H1 (cell line): Measurements from ENCODE around the gene OR1M1. TPM values are rescaled to one million over a fixed set of nuclear protein-coding genes. Genes with fewer than 3 reads are reported as not detected.

Experiments
- BRCA1 ChIP-seq: IDR thresholded peaks from 2 replicates; pipeline ENCODE4 v1.6.1; 2012; ENCODE audit warnings: low read depth, low read length, improper control_type of control experiment
- CBX8 ChIP-seq: fragments of 300-800, 300-1000 bp; sonication (generic); IDR thresholded peaks from 2 replicates; pipeline ENCODE4 v1.7.1; 2016; ENCODE audit warnings: low read depth, low read length, borderline replicate concordance
- CEBPB ChIP-seq: IDR thresholded peaks from 2 replicates; pipeline ENCODE4 v1.6.1; 2012; ENCODE audit warnings: low read depth, low read length
- CREB1 ChIP-seq: IDR thresholded peaks from 2 replicates; pipeline ENCODE4 v1.6.1; 2012; ENCODE audit warnings: inconsistent platforms
- EP300 ChIP-seq, 2 experiments: IDR thresholded peaks; 1 replicate in 1 of 2; 2 replicates in 1 of 2; pipeline ENCODE4 v1.6.1; 2011 to 2012; ENCODE audit warnings: low read depth in 2 of 2, low read length in 2 of 2, mild to moderate bottlenecking in 2 of 2, borderline replicate concordance in 1 of 2, inconsistent platforms in 1 of 2, moderate library complexity in 1 of 2
- RAD21 ChIP-seq, 2 experiments: IDR thresholded peaks in 1 of 2; conservative IDR thresholded peaks in 1 of 2; 2 replicates each; pipeline ENCODE4 v1.6.1; 2011; ENCODE audit warnings: low read depth in 2 of 2, low read length in 2 of 2, improper control_type of control experiment in 1 of 2, inconsistent platforms in 1 of 2, mild to moderate bottlenecking in 1 of 2, moderate library complexity in 1 of 2
- RBBP5 ChIP-seq: IDR thresholded peaks from 2 replicates; pipeline ENCODE4 v1.7.1; 2012; ENCODE audit warnings: low read depth, mild to moderate bottlenecking, inconsistent platforms, low read length, moderate library complexity, borderline replicate concordance
- SAP30 ChIP-seq: fragments of 300-600 bp; sonication (generic); IDR thresholded peaks from 2 replicates; pipeline ENCODE4 v1.7.1; 2012; ENCODE audit warnings: low read length, moderate library complexity, mild to moderate bottlenecking, inconsistent platforms; ENCODE audit not compliant: insufficient read depth, insufficient replicate concordance
- polyA plus RNA-seq, 7 experiments: library from polyadenylated mRNA; depleted of rRNA in 3 of 7; stranded (reverse) in 5 of 7; unstranded in 2 of 7; fragments of >200 nt in 5 of 7; fragments of 200-250 nt in 2 of 7; gene quantifications; 1 replicate in 5 of 7; 2 replicates in 1 of 7; 4 replicates in 1 of 7; pipeline versions ENCODE4 v1.2.1 to v1.2.3, GENCODE V29; 2011 to 2013; ENCODE audit warnings: missing spikeins in 2 of 7, mixed read lengths in 2 of 7
- total RNA-seq: library from RNA; stranded (reverse); fragmentation: NEBNext Ultra II Directional; extraction: Animal tissue kit (Norgen Biotek cat#: 25700); gene quantifications from 2 replicates; pipeline ENCODE4 v1.2.1, GENCODE V29; 2021
- TF ChIP-seq, protein P1 (sequence below): fragments of 300-600 bp; sonication (generic); IDR thresholded peaks from 2 replicates; pipeline ENCODE4 v1.7.1; 2012; ENCODE audit warnings: low read length, moderate library complexity, mild to moderate bottlenecking, inconsistent platforms; ENCODE audit not compliant: insufficient replicate concordance

OR1M1 gene
- total and polyA plus RNA-seq, 2 of the 8 experiments (the other 6 are each of a cell fraction or from before 2014, with no cell fraction given) = 0.12 TPM; not detected in 1

DNA sequence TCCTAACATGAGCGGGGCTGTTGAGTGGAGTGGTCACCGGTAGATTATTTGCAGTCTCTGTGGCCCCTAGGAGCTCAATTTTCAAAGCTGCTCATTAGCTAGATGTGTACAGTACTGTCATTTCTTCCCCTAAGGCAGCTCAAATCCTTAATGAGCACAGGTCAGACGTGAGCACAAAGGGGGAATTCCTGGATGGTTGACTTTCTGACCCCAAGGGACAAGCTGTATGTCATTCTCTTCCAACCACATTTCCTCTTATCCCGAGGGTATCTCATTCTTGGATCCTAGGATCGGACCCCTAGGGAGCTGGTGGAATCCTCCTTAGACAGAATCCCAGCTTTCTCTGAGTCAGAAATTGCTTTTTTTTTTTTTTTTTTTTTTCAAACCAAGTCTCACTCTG, 45.6 kb downstream of the OR1M1 start (continued):
- TF ChIP-seq, protein P1, sequence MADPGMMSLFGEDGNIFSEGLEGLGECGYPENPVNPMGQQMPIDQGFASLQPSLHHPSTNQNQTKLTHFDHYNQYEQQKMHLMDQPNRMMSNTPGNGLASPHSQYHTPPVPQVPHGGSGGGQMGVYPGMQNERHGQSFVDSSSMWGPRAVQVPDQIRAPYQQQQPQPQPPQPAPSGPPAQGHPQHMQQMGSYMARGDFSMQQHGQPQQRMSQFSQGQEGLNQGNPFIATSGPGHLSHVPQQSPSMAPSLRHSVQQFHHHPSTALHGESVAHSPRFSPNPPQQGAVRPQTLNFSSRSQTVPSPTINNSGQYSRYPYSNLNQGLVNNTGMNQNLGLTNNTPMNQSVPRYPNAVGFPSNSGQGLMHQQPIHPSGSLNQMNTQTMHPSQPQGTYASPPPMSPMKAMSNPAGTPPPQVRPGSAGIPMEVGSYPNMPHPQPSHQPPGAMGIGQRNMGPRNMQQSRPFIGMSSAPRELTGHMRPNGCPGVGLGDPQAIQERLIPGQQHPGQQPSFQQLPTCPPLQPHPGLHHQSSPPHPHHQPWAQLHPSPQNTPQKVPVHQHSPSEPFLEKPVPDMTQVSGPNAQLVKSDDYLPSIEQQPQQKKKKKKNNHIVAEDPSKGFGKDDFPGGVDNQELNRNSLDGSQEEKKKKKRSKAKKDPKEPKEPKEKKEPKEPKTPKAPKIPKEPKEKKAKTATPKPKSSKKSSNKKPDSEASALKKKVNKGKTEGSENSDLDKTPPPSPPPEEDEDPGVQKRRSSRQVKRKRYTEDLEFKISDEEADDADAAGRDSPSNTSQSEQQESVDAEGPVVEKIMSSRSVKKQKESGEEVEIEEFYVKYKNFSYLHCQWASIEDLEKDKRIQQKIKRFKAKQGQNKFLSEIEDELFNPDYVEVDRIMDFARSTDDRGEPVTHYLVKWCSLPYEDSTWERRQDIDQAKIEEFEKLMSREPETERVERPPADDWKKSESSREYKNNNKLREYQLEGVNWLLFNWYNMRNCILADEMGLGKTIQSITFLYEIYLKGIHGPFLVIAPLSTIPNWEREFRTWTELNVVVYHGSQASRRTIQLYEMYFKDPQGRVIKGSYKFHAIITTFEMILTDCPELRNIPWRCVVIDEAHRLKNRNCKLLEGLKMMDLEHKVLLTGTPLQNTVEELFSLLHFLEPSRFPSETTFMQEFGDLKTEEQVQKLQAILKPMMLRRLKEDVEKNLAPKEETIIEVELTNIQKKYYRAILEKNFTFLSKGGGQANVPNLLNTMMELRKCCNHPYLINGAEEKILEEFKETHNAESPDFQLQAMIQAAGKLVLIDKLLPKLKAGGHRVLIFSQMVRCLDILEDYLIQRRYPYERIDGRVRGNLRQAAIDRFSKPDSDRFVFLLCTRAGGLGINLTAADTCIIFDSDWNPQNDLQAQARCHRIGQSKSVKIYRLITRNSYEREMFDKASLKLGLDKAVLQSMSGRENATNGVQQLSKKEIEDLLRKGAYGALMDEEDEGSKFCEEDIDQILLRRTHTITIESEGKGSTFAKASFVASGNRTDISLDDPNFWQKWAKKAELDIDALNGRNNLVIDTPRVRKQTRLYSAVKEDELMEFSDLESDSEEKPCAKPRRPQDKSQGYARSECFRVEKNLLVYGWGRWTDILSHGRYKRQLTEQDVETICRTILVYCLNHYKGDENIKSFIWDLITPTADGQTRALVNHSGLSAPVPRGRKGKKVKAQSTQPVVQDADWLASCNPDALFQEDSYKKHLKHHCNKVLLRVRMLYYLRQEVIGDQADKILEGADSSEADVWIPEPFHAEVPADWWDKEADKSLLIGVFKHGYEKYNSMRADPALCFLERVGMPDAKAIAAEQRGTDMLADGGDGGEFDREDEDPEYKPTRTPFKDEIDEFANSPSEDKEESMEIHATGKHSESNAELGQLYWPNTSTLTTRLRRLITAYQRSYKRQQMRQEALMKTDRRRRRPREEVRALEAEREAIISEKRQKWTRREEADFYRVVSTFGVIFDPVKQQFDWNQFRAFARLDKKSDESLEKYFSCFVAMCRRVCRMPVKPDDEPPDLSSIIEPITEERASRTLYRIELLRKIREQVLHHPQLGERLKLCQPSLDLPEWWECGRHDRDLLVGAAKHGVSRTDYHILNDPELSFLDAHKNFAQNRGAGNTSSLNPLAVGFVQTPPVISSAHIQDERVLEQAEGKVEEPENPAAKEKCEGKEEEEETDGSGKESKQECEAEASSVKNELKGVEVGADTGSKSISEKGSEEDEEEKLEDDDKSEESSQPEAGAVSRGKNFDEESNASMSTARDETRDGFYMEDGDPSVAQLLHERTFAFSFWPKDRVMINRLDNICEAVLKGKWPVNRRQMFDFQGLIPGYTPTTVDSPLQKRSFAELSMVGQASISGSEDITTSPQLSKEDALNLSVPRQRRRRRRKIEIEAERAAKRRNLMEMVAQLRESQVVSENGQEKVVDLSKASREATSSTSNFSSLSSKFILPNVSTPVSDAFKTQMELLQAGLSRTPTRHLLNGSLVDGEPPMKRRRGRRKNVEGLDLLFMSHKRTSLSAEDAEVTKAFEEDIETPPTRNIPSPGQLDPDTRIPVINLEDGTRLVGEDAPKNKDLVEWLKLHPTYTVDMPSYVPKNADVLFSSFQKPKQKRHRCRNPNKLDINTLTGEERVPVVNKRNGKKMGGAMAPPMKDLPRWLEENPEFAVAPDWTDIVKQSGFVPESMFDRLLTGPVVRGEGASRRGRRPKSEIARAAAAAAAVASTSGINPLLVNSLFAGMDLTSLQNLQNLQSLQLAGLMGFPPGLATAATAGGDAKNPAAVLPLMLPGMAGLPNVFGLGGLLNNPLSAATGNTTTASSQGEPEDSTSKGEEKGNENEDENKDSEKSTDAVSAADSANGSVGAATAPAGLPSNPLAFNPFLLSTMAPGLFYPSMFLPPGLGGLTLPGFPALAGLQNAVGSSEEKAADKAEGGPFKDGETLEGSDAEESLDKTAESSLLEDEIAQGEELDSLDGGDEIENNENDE = no peak
- no peak for TF ChIP-seq CEBPB
- no peak for TF ChIP-seq EP300 (IDR thresholded peaks at IDR 0.05; ENCODE audit: borderline replicate concordance in 1 of 2, low read depth in 2 of 2, low read length in 2 of 2)
- TF ChIP-seq SAP30 = no peak
- TF ChIP-seq RBBP5 = no peak
- TF ChIP-seq BRCA1 = no peak
- TF ChIP-seq CBX8 = no peak
- TF ChIP-seq RAD21 (IDR thresholded peaks at IDR 0.05 in 1 of 2, conservative IDR thresholded peaks at IDR 0.05 in 1 of 2; ENCODE audit: low read depth in 2 of 2, low read length in 2 of 2) = no peak
- TF ChIP-seq CREB1 = no peak
